Type B pancreatic cell (in vitro differentiated cells): ENCODE measurements around the gene S100A4. TPM values are rescaled to one million over a fixed set of nuclear protein-coding genes. Genes with fewer than 3 reads are reported as not detected.
A peak's percentile ranks its signal among the peaks of the same experiment; 100 is the strongest.
"Not testable (repeated sequence)": the region's sequence is repeated elsewhere in the genome, so short reads cannot be mapped to it uniquely, and the experiment has no call there.

Source experiments
- DNase-seq: peaks from one replicate; pipeline ENCODE4 v3.0.0; 2021; ENCODE audit warnings: mixed read lengths; ENCODE audit not compliant: unreplicated experiment; ENCODE audit errors: extremely low spot score
- H3K27ac Mint-ChIP-seq: 2 replicates; pipeline ENCODE4 v1.8.0; 2021; ENCODE audit warnings: mild to moderate bottlenecking, mixed read lengths
- H3K27me3 Mint-ChIP-seq: 2 replicates; pipeline ENCODE4 v1.8.0; 2021; ENCODE audit warnings: mixed read lengths
- H3K36me3 Mint-ChIP-seq: 2 replicates; pipeline ENCODE4 v1.8.0; 2021; ENCODE audit warnings: mixed read lengths
- H3K4me1 Mint-ChIP-seq: one replicate; pipeline ENCODE4 v1.8.0; 2021; ENCODE audit warnings: mixed read lengths; ENCODE audit not compliant: unreplicated experiment
- H3K4me3 Mint-ChIP-seq: 2 replicates; pipeline ENCODE4 v1.8.0; 2021; ENCODE audit warnings: mild to moderate bottlenecking, mixed read lengths
- H3K9me3 Mint-ChIP-seq: 2 replicates; pipeline ENCODE4 v1.8.0; 2021; ENCODE audit warnings: mixed read lengths
- total RNA-seq: library from RNA; stranded (reverse); gene quantifications from 2 replicates; pipeline ENCODE4 v1.2.1, GENCODE V29; 2021; ENCODE audit warnings: low replicate concordance
- TF ChIP-seq, protein P1 (sequence below): fragments of 200-600 bp; sonication (generic); conservative IDR thresholded peaks from 2 replicates; pipeline ENCODE4 v1.5.0; 2021; ENCODE audit warnings: antibody characterized with exemption, mild to moderate bottlenecking

Gene S100A4
- total RNA-seq, 1 donor from 2014 or later, result 61.0 TPM

DNA sequence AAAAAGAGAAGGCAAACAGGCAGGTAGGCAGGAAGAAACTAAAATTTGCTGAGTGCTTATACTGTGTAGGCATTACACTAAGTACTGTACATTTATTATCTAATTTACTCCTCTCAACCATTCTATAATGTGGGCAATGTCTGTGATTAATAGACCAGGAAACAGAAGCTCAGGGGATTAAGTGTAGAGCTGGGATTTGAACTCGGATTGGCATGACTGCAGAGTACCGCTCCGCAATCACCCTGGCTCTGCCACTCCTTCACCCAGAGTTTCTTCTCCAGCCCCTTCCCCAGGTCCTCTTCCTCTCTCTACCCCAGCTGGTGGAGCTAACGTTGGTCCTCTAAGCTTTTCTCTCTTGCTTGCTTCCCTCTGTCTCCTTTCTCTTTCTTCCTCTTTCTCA, 31.5 kb upstream of the S100A4 start:
- TF ChIP-seq, protein P1, sequence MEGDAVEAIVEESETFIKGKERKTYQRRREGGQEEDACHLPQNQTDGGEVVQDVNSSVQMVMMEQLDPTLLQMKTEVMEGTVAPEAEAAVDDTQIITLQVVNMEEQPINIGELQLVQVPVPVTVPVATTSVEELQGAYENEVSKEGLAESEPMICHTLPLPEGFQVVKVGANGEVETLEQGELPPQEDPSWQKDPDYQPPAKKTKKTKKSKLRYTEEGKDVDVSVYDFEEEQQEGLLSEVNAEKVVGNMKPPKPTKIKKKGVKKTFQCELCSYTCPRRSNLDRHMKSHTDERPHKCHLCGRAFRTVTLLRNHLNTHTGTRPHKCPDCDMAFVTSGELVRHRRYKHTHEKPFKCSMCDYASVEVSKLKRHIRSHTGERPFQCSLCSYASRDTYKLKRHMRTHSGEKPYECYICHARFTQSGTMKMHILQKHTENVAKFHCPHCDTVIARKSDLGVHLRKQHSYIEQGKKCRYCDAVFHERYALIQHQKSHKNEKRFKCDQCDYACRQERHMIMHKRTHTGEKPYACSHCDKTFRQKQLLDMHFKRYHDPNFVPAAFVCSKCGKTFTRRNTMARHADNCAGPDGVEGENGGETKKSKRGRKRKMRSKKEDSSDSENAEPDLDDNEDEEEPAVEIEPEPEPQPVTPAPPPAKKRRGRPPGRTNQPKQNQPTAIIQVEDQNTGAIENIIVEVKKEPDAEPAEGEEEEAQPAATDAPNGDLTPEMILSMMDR, result no peak
- DNase-seq, result no peak
- H3K36me3 Mint-ChIP-seq, result no peaks in the 10 kb centered on the region
- H3K27me3 Mint-ChIP-seq, result no peaks in the 10 kb centered on the region
- H3K27ac Mint-ChIP-seq, result no peak overlapping the region
- H3K9me3 Mint-ChIP-seq, result no peaks in the 10 kb centered on the region
- H3K4me1 Mint-ChIP-seq, result peaks cover 8% of the 10 kb centered on the region
- H3K4me3 Mint-ChIP-seq, result no peak overlapping the region

DNA sequence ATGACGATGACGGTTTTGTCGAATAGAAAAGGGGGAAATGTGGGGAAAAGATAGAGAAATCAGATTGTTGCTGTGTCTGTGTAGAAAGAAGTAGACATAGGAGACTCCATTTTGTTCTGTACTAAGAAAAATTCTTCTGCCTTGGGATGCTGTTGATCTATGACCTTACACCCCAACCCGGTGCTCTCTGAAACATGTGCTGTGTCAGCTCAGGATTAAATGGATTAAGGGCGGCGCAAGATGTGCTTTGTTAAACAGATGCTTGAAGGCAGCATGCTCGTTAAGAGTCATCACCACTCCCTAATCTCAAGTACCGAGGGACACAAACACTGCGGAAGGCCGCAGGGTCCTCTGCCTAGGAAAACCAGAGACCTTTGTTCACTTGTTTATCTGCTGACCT, 29.9 kb upstream of the S100A4 start:
- not testable (repeated sequence) for H3K4me3 Mint-ChIP-seq, H3K9me3 Mint-ChIP-seq, H3K36me3 Mint-ChIP-seq, H3K27me3 Mint-ChIP-seq, DNase-seq, H3K27ac Mint-ChIP-seq
- peaks cover 13% of the 10 kb centered on the region for H3K4me1 Mint-ChIP-seq

DNA sequence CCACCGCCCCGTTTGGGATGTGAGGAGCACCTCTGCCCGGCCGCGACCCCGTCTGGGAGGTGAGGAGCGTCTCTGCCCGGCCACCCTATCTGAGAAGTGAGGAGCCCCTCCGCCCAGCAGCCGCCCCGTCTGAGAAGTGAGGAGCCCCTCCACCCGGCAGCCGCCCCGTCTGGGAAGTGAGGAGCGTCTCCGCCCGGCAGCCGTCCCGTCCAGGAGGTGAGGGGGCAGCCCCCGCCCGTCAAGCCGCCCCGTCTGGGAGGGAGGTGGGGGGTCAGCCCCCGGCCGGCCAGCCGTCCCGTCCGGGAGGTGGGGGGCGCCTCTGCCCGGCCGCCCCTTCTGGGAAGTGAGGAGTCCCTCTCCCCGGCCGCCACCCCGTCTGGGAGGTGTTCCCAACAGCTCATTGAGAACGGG, 29.5 kb upstream of the S100A4 start:
- H3K27me3 Mint-ChIP-seq, H3K27ac Mint-ChIP-seq, H3K36me3 Mint-ChIP-seq, H3K4me3 Mint-ChIP-seq, H3K9me3 Mint-ChIP-seq, DNase-seq: not testable (repeated sequence)
- peaks cover 15% of the 10 kb centered on the region for H3K4me1 Mint-ChIP-seq

DNA sequence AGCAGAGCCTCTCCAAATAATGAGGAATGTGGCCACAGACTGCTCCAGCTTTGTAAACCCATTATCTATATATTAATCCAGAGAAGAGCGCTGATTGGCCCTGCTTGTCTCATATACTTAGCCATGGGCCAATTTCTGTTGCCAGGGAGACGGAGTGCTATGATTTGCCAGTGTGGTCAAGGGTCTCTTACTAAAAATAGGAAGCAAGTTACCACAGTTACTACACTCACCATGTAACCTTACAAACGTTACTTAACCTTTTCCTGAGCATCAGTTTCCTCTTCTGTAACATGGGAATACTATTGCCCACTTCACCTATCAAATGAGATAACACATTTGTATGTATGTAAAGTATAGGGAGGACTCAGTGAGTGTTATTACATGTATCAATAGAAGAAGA, 27.7 kb upstream of the S100A4 start:
- Mint-ChIP-seq H3K27ac (peak overlapping the region; percentile 37), H3K9me3 (no peaks in the 10 kb centered on the region), H3K4me3 (no peak overlapping the region), H3K4me1 (peaks cover 24% of the 10 kb centered on the region), H3K27me3 (no peaks in the 10 kb centered on the region), H3K36me3 (no peaks in the 10 kb centered on the region)
- no peak for DNase-seq
- TF ChIP-seq, protein P1, result no peak

DNA sequence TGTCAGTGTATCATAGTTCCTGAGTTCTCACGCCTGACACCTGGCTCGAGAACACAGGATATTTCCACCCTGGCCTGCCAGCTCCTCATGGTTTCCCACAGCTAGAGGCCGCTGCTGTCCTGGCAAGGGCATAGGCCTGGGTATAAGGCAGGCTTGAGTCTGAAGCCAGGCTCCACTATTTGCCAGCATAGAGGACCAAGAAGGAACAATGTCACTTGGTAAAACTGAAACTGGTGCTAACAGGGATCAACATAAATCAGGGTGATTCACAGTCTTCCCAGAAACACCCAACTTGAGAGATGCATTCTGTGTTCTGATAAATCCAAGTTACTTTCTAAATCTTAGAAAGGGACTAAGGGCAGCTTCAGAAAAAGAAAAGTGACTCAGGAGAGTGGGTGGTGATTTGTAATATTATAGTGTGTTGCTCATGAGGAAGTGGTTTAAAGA, 27.0 kb upstream of the S100A4 start:
- no peaks in the 10 kb centered on the region for H3K36me3 Mint-ChIP-seq
- H3K9me3 Mint-ChIP-seq, result no peaks in the 10 kb centered on the region
- peaks cover 29% of the 10 kb centered on the region for H3K4me1 Mint-ChIP-seq
- H3K27me3 Mint-ChIP-seq, result no peaks in the 10 kb centered on the region
- H3K4me3 Mint-ChIP-seq, result no peak overlapping the region
- DNase-seq, result no peak
- TF ChIP-seq, protein P1, result peak; percentile 70
- peak overlapping the region; percentile 37 for H3K27ac Mint-ChIP-seq

DNA sequence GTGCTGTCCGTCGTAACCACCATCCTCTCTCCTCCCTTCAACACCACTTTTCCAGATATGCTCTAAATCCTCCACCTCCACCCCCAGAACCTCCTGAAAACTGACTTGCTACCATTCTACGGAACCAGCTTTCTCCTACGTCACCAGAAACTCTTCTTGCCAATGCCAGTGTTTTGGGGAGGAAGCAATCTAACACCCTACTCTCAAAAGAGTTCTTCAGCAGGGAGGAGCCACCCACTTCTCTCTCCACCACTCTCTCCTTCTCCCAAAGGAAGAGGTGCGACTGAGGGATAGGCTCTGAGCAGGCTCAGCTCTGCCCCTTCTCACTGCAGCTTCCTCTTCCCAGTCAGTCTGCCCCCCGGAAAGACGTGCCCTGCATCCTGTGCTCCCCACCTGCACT, 26.1 kb upstream of the S100A4 start:
- Mint-ChIP-seq H3K4me3 (no peak overlapping the region), H3K4me1 (peaks cover 35% of the 10 kb centered on the region), H3K27me3 (no peaks in the 10 kb centered on the region), H3K9me3 (no peaks in the 10 kb centered on the region), H3K36me3 (no peaks in the 10 kb centered on the region), H3K27ac (peak overlapping the region; percentile 55)
- DNase-seq, result no peak
- TF ChIP-seq, protein P1, result no peak

DNA sequence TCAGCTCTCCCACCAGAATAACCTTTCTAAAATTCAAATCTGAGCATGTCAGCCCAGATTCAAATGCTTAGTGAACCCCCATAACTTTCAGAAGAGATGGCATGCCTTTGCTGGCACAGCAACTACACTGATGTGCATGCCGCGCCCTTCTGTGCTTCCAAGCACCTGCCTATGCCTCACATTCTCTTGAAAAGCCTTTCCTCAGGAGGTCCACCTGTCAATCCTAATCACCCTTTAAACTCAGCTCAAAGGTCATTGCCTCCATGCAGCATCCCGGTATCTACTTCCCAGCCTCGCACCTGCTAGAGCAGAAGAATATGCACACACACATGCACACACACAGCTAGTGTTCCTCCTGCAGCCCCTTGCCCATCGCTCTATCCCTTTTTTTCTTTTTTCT, 25.3 kb upstream of the S100A4 start:
- Mint-ChIP-seq H3K9me3 (no peaks in the 10 kb centered on the region), H3K27me3 (no peaks in the 10 kb centered on the region), H3K4me3 (no peak overlapping the region), H3K36me3 (no peaks in the 10 kb centered on the region), H3K27ac (peak overlapping the region; percentile 51), H3K4me1 (peaks cover 40% of the 10 kb centered on the region)
- DNase-seq, result no peak
- TF ChIP-seq, protein P1, result no peak
